Kidney epithelial cell (primary cell): ENCODE measurements around the gene NFKBIA. TPM values are rescaled to one million over a fixed set of nuclear protein-coding genes. Genes with fewer than 3 reads are reported as not detected.

Experiments
- DNase-seq: peaks from one replicate; pipeline ENCODE4 v3.0.0-alpha.2; 2010; ENCODE audit warnings: low read depth
- H3K27me3 ChIP-seq: 2 replicates; pipeline ENCODE4 v1.6.0; 2011; ENCODE audit warnings: low read length; ENCODE audit not compliant: control insufficient read depth, insufficient read depth
- H3K36me3 ChIP-seq: 2 replicates; pipeline ENCODE4 v1.5.1; 2011; ENCODE audit warnings: low read length; ENCODE audit not compliant: control insufficient read depth, insufficient read depth
- H3K4me3 ChIP-seq: 2 replicates; pipeline ENCODE4 v1.5.1; 2011; ENCODE audit warnings: low read depth, mild to moderate bottlenecking, control low read depth, low read length
- CTCF ChIP-seq: IDR thresholded peaks from 2 replicates; pipeline ENCODE4 v1.5.1; 2011; ENCODE audit warnings: mild to moderate bottlenecking, moderate library complexity, low read length, control low read depth, inconsistent platforms; ENCODE audit not compliant: insufficient read depth, poor library complexity, severe bottlenecking
- total RNA-seq: library from RNA; depleted of rRNA; stranded (reverse); fragments of >200 nt; gene quantifications from 2 replicates; pipeline ENCODE4 v1.2.3, GENCODE V29; 2015

Gene NFKBIA
- total RNA-seq, 1 donor from 2014 or later, result 196 TPM

GRCh38 chr14:35353409-35354172, 51.0 kb downstream of the NFKBIA start:
- H3K27me3 ChIP-seq, result no peaks in the 10 kb centered on the region
- no peak for TF ChIP-seq CTCF
- H3K4me3 ChIP-seq, result no peak overlapping the region
- no peak for DNase-seq
- H3K36me3 ChIP-seq, result no peaks in the 10 kb centered on the region

GRCh38 chr14:35352274-35353233, 52.0 kb downstream of the NFKBIA start:
- TF ChIP-seq CTCF, result no peak
- DNase-seq, result no peak
- H3K27me3 ChIP-seq, result no peaks in the 10 kb centered on the region
- no peak overlapping the region for H3K4me3 ChIP-seq
- H3K36me3 ChIP-seq, result no peaks in the 10 kb centered on the region

- Histone ChIP-seq H3K4me3 (no peak overlapping the region), H3K27me3 (no peaks in the 10 kb centered on the region), H3K36me3 (no peaks in the 10 kb centered on the region)
- TF ChIP-seq CTCF, result no peak
- DNase-seq, result no peak
These were observed 52.7 kb downstream of the NFKBIA start for GRCh38 chr14:35351897-35352273.

Other genes starting within 250 kb of the NFKBIA start
- 181 and 214 TPM in 2 replicates for gene PSMA6, start 112.4 kb downstream of the NFKBIA start, total RNA-seq
- gene INSM2, start 129.4 kb upstream of the NFKBIA start, total RNA-seq, result not detected in 2 replicates